Hepatocyte (in vitro differentiated cells): ENCODE measurements around the gene NME4.

Experiments used
- CTCF ChIP-seq: fragments of 200-600 bp; sonication (generic); IDR thresholded peaks from 2 replicates; pipeline ENCODE4 v1.5.1; 2016; ENCODE audit warnings: antibody characterized with exemption, mild to moderate bottlenecking; ENCODE audit not compliant: poor library complexity
- EZH2 ChIP-seq: fragments of 200-600 bp; sonication (generic); IDR thresholded peaks from 2 replicates; pipeline ENCODE4 v1.6.1; 2016; ENCODE audit warnings: antibody characterized with exemption, mild to moderate bottlenecking, borderline replicate concordance

- TF ChIP-seq EZH2, result no peak
- TF ChIP-seq CTCF, result no peak
Measured at GRCh38 chr16:359067-359763, 37.8 kb upstream of the NME4 start.
